COLO668 (cell line): Measurements from ENCODE around the gene SH3BP1.

ENCODE experiments used
- DNase-seq: peaks from one replicate; lab custom pipeline; 2025; ENCODE audit not compliant: unreplicated experiment; lab: John Stamatoyannopoulos, UW

SH3BP1 gene

GRCh38 chr22:37701141-37701786 lies 61.8 kb downstream of the SH3BP1 start:
- DNase-seq = no peak

GRCh38 chr22:37703906-37704305 lies 64.4 kb downstream of the SH3BP1 start:
- DNase-seq = no peak

DNA sequence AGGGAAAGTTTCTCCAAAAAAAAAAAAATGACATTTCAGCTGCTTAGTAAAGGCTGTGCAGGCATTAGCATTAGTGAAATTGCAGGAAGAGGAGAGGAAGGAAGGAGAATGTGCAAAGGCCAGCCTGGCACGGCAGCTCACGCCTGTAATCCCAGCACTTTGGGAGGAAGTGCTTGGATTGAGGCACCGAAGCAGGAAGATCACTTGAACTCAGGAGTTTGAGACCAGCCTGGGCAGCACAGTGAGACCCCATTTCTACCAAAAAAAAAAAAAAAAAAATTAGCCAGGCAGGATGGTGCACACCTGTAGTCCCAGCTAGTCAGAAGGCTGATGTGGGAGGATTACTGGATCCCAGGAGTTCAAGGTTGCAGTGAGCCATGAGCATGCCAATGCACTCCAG lies 65.2 kb downstream of the SH3BP1 start:
- no peak for DNase-seq

GRCh38 chr22:37705205-37705604 lies 65.7 kb downstream of the SH3BP1 start:
- no peak for DNase-seq
